Uterus (tissue), 2 donors: ENCODE data around the gene ENOX2.

ENCODE experiments used
- POLR2A ChIP-seq, 2 donors: fragments of 450-650 bp; IDR thresholded peaks; one replicate each; pipeline ENCODE4 v1.6.1; 2016; ENCODE audit warnings: antibody characterized with exemption in 2 of 2, mild to moderate bottlenecking in 1 of 2, moderate library complexity in 1 of 2
- TF ChIP-seq, protein P1 (sequence below), 4 experiments: fragments of 200-600 bp in 2 of 4; fragments of 450-650 bp in 2 of 4; sonication (generic) in 2 of 4; IDR thresholded peaks; one replicate each; pipeline ENCODE4 v1.5.1; 2016 to 2019; ENCODE audit warnings: antibody characterized with exemption in 4 of 4, mild to moderate bottlenecking in 2 of 4, moderate library complexity in 1 of 4

DNA sequence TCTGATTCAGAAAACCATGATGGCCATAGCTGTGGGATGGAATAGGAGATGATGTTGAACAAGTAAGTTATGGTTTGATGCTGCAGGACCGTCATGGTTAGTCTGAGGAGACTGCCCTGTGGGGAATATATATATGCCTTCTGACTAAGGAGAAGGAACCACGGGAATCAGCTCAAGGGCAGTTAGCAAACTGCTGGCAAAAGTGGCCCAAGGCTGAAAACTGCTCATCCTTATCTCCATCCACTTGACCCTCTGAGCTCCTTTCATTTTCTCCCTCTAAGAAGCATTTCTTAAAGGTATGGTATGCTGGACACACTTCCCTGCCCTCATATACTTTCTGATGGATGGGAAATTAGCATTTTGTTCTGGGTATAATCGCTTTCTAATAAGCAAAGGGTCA lies 161.9 kb downstream of the ENOX2 start:
- TF ChIP-seq, protein P1, sequence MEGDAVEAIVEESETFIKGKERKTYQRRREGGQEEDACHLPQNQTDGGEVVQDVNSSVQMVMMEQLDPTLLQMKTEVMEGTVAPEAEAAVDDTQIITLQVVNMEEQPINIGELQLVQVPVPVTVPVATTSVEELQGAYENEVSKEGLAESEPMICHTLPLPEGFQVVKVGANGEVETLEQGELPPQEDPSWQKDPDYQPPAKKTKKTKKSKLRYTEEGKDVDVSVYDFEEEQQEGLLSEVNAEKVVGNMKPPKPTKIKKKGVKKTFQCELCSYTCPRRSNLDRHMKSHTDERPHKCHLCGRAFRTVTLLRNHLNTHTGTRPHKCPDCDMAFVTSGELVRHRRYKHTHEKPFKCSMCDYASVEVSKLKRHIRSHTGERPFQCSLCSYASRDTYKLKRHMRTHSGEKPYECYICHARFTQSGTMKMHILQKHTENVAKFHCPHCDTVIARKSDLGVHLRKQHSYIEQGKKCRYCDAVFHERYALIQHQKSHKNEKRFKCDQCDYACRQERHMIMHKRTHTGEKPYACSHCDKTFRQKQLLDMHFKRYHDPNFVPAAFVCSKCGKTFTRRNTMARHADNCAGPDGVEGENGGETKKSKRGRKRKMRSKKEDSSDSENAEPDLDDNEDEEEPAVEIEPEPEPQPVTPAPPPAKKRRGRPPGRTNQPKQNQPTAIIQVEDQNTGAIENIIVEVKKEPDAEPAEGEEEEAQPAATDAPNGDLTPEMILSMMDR (IDR thresholded peaks at IDR 0.05) = no peak
- TF ChIP-seq POLR2A (IDR thresholded peaks at IDR 0.05) = no peak
